SK-N-SH treated with all-trans-retinoic acid at 6 μM for 48 hours (cell line): ENCODE measurements around the gene DDHD1.

Experiments used
- ATAC-seq: fragments of 200-7000 bp; cut with Tn5 transposase; 3 replicates; pipeline ENCODE4 v1.9.1; 2020; ENCODE audit warnings: mild to moderate bottlenecking, moderate library complexity
- ARNTL ChIP-seq: fragments of 450-650 bp; formaldehyde crosslinking; IDR thresholded peaks from 2 replicates; pipeline ENCODE4 v1.5.0; 2020; ENCODE audit warnings: low read depth, mild to moderate bottlenecking, moderate library complexity, borderline replicate concordance
- CREB5 ChIP-seq: fragments of 250-450 bp; sonication (Bioruptor Pico); IDR thresholded peaks from 2 replicates; pipeline ENCODE4 v1.5.1; 2020; ENCODE audit warnings: low read depth, mild to moderate bottlenecking, moderate library complexity
- CSDC2 ChIP-seq: fragments of 250-450 bp; sonication (Bioruptor Pico); IDR thresholded peaks from 2 replicates; pipeline ENCODE4 v1.5.0; 2020; ENCODE audit warnings: mild to moderate bottlenecking, moderate library complexity
- CSRNP3 ChIP-seq: fragments of 250-450 bp; sonication (Bioruptor Pico); IDR thresholded peaks from 2 replicates; pipeline ENCODE4 v1.5.1; 2021; ENCODE audit warnings: mild to moderate bottlenecking, moderate library complexity
- ESRRG ChIP-seq: fragments of 250-450 bp; sonication (Bioruptor Pico); IDR thresholded peaks from 2 replicates; pipeline ENCODE4 v1.6.1; 2021; ENCODE audit warnings: mild to moderate bottlenecking
- GLIS3 ChIP-seq: fragments of 250-450 bp; sonication (Bioruptor Pico); IDR thresholded peaks from 2 replicates; pipeline ENCODE4 v1.5.0; 2020; ENCODE audit warnings: mild to moderate bottlenecking, moderate library complexity
- ISL1 ChIP-seq: fragments of 250-450 bp; sonication (Bioruptor Pico); IDR thresholded peaks from 2 replicates; pipeline ENCODE4 v2.1.2; 2022; ENCODE audit warnings: mild to moderate bottlenecking, moderate library complexity
- POU6F1 ChIP-seq: fragments of 250-450 bp; sonication (Bioruptor Pico); IDR thresholded peaks from 2 replicates; pipeline ENCODE4 v1.8.0; 2021; ENCODE audit warnings: low read depth, mild to moderate bottlenecking, moderate library complexity, borderline replicate concordance
- RARB ChIP-seq: fragments of 250-450 bp; sonication (Bioruptor Pico); IDR thresholded peaks from 2 replicates; pipeline ENCODE4 v1.8.0; 2021; ENCODE audit warnings: mild to moderate bottlenecking, moderate library complexity
- SNAI2 ChIP-seq: fragments of 250-450 bp; sonication (Bioruptor Pico); IDR thresholded peaks from 2 replicates; pipeline ENCODE4 v1.5.0; 2020; ENCODE audit warnings: mild to moderate bottlenecking, moderate library complexity
- TCF4 ChIP-seq: fragments of 250-450 bp; sonication (Bioruptor Pico); IDR thresholded peaks from 2 replicates; pipeline ENCODE4 v1.8.0; 2021; ENCODE audit warnings: mild to moderate bottlenecking, moderate library complexity, borderline replicate concordance
- TSHZ2 ChIP-seq: fragments of 250-450 bp; sonication (Bioruptor Pico); IDR thresholded peaks from 2 replicates; pipeline ENCODE4 v1.5.0; 2020; ENCODE audit warnings: mild to moderate bottlenecking, moderate library complexity
- ZC3H10 ChIP-seq: fragments of 250-450 bp; sonication (Bioruptor Pico); IDR thresholded peaks from 2 replicates; pipeline ENCODE4 v1.5.1; 2021; ENCODE audit warnings: mild to moderate bottlenecking, moderate library complexity
- ZFP3 ChIP-seq: fragments of 250-450 bp; sonication (Bioruptor Pico); IDR thresholded peaks from 2 replicates; pipeline ENCODE4 v1.5.0; 2020; ENCODE audit warnings: mild to moderate bottlenecking, moderate library complexity
- ZFP30 ChIP-seq: fragments of 450-650 bp; formaldehyde crosslinking; IDR thresholded peaks from 2 replicates; pipeline ENCODE4 v1.5.0; 2022; ENCODE audit warnings: mild to moderate bottlenecking, moderate library complexity
- ZNF565 ChIP-seq: fragments of 450-650 bp; formaldehyde crosslinking; conservative IDR thresholded peaks from 2 replicates; pipeline ENCODE4 v1.5.0; 2020; ENCODE audit warnings: low read depth, mild to moderate bottlenecking, moderate library complexity

The DDHD1 gene

GRCh38 chr14:53048631-53049030 lies 104.5 kb downstream of the DDHD1 start (continued):
- TF ChIP-seq TSHZ2 (CRISPR knock-in tag): no peak
- no peak for TF ChIP-seq ZFP3 (CRISPR knock-in tag)
- no peak for TF ChIP-seq GLIS3 (CRISPR knock-in tag)
- no peak for TF ChIP-seq ZFP30 (CRISPR knock-in tag)
- TF ChIP-seq SNAI2 (CRISPR knock-in tag): no peak
- no peak for TF ChIP-seq TCF4
- TF ChIP-seq CSDC2 (CRISPR knock-in tag): no peak

GRCh38 chr14:53047307-53048069 lies 105.6 kb downstream of the DDHD1 start:
- no peak for ATAC-seq

More at GRCh38 chr14:53047307-53048069, 105.6 kb downstream of the DDHD1 start:
- TF ChIP-seq ZFP30 (CRISPR knock-in tag) (no peak), CSRNP3 (no peak), ZNF565 (no peak), ZC3H10 (CRISPR knock-in tag) (no peak), POU6F1 (CRISPR knock-in tag) (no peak), SNAI2 (CRISPR knock-in tag) (no peak), ARNTL (CRISPR knock-in tag) (no peak), ESRRG (no peak), CREB5 (CRISPR knock-in tag) (no peak), ISL1 (no peak), RARB (CRISPR knock-in tag) (no peak), TSHZ2 (CRISPR knock-in tag) (no peak)
